Progenitor cell of endocrine pancreas (in vitro differentiated cells): ENCODE results near the gene PLS3. TPM values are rescaled to one million over a fixed set of nuclear protein-coding genes. Genes with fewer than 3 reads are reported as not detected.

Experiments used
- DNase-seq: peaks from one replicate; pipeline ENCODE4 v3.0.0; 2021; ENCODE audit warnings: low spot score; ENCODE audit not compliant: unreplicated experiment
- H3K27ac Mint-ChIP-seq: 2 replicates; pipeline ENCODE4 v1.8.0; 2021; ENCODE audit warnings: mild to moderate bottlenecking, moderate library complexity, mixed read lengths
- H3K27me3 Mint-ChIP-seq: 2 replicates; pipeline ENCODE4 v1.8.0; 2021; ENCODE audit warnings: mixed read lengths
- H3K36me3 Mint-ChIP-seq: 2 replicates; pipeline ENCODE4 v1.8.0; 2022; ENCODE audit warnings: mixed read lengths; ENCODE audit not compliant: insufficient read depth
- H3K4me1 Mint-ChIP-seq: 2 replicates; pipeline ENCODE4 v1.8.0; 2021; ENCODE audit warnings: low read depth, mixed read lengths
- H3K4me3 Mint-ChIP-seq: 2 replicates; pipeline ENCODE4 v1.8.0; 2021; ENCODE audit warnings: low read depth, mild to moderate bottlenecking, moderate library complexity, mixed read lengths
- H3K9me3 Mint-ChIP-seq: 2 replicates; pipeline ENCODE4 v1.8.0; 2021; ENCODE audit warnings: low read depth, mixed read lengths
- long read RNA-seq: library from polyadenylated mRNA; unstranded; transcript quantifications from one replicate; pipeline ENCODE4 v2.0.0, GENCODE V29; 2020
- total RNA-seq: library from RNA; stranded (reverse); gene quantifications from 2 replicates; pipeline ENCODE4 v1.2.1, GENCODE V29; 2021
- TF ChIP-seq, protein P1 (sequence below): fragments of 200-600 bp; sonication (generic); IDR thresholded peaks from one replicate; pipeline ENCODE4 v1.5.0; 2021; ENCODE audit warnings: antibody characterized with exemption, mild to moderate bottlenecking; ENCODE audit not compliant: unreplicated experiment

Gene PLS3, protein sequence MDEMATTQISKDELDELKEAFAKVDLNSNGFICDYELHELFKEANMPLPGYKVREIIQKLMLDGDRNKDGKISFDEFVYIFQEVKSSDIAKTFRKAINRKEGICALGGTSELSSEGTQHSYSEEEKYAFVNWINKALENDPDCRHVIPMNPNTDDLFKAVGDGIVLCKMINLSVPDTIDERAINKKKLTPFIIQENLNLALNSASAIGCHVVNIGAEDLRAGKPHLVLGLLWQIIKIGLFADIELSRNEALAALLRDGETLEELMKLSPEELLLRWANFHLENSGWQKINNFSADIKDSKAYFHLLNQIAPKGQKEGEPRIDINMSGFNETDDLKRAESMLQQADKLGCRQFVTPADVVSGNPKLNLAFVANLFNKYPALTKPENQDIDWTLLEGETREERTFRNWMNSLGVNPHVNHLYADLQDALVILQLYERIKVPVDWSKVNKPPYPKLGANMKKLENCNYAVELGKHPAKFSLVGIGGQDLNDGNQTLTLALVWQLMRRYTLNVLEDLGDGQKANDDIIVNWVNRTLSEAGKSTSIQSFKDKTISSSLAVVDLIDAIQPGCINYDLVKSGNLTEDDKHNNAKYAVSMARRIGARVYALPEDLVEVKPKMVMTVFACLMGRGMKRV
- 98.7 and 106 TPM in 2 replicates for total RNA-seq
- long read RNA-seq, transcript PLS3-202 (16 exons, 3,280 nt): major isoform, 1,206 of 1,305 reads
- long read RNA-seq, partial matches to known transcripts: 48 of 1,305 reads
- long read RNA-seq, other reads (novel, unspliced or antisense): 48 of 1,305 reads

DNA sequence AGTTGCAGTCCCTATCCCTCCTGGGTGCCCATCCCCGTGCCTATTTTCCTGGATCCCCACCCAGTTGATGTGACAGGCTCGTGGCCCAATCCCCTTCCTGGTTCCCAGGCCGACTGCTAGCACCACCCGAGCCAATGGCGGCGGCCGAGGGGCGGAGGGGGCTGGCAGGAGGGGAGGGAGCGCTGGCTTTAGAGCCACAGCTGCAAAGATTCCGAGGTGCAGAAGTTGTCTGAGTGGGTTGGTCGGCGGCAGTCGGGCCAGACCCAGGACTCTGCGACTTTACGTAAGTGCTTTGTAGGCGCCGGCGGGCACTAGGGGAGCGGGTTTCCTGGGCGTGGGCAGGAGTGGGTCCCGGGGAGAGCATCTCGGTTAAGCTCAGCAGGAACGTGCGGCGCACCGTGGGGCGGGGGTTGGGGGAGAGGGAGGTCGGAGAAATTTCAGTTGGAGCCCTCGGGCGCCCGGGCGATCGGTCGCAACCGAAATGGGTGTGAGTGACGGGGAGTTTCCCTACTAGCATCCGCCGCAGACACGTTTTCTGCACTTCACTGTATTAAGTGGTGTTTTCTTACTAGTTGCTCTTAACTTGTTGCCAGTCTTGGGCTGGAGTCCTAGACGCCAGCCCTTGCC, at the start of gene PLS3:
TSS of gene PLS3 (plus strand) at position 197 of the 627 bp plus-strand sequence. CDS start 49,077 bp downstream, outside the sequence.
- Mint-ChIP-seq H3K4me1 (peaks cover 29% of the 10 kb centered on the region), H3K9me3 (no peaks in the 10 kb centered on the region), H3K4me3 (peak within 1 kb of the TSS; percentile 97), H3K36me3 (peaks cover 2% of the 10 kb centered on the region), H3K27me3 (no peaks in the 10 kb centered on the region), H3K27ac (peak within 1 kb of the TSS; percentile 99)
- TF ChIP-seq, protein P1, sequence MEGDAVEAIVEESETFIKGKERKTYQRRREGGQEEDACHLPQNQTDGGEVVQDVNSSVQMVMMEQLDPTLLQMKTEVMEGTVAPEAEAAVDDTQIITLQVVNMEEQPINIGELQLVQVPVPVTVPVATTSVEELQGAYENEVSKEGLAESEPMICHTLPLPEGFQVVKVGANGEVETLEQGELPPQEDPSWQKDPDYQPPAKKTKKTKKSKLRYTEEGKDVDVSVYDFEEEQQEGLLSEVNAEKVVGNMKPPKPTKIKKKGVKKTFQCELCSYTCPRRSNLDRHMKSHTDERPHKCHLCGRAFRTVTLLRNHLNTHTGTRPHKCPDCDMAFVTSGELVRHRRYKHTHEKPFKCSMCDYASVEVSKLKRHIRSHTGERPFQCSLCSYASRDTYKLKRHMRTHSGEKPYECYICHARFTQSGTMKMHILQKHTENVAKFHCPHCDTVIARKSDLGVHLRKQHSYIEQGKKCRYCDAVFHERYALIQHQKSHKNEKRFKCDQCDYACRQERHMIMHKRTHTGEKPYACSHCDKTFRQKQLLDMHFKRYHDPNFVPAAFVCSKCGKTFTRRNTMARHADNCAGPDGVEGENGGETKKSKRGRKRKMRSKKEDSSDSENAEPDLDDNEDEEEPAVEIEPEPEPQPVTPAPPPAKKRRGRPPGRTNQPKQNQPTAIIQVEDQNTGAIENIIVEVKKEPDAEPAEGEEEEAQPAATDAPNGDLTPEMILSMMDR: no peak
- DNase-seq: peak; percentile 70

DNA sequence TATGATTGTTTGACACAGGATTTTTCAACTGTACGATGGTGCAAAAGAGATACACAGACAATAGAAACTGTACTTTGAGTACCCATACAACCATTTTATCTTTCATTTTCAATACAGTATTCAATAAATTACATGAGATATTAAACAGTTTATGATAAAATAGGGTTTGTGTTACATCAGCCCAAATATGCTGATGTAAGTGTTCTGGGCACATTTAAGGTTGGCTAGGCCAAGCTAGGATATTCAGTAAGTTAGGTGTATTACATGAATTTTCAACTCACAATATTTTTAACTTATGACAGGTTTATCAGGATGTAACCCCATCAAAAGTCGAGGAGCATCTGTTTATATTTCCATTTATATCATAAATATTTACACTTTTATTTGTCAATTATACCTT, 42.9 kb upstream of the PLS3 start:
- no peaks in the 10 kb centered on the region for H3K27me3 Mint-ChIP-seq
- no peaks in the 10 kb centered on the region for H3K36me3 Mint-ChIP-seq
- no peak for DNase-seq
- no peak overlapping the region for H3K27ac Mint-ChIP-seq
- peaks cover 1% of the 10 kb centered on the region for H3K4me1 Mint-ChIP-seq
- no peak overlapping the region for H3K4me3 Mint-ChIP-seq
- TF ChIP-seq, protein P1: no peak
- no peaks in the 10 kb centered on the region for H3K9me3 Mint-ChIP-seq

DNA sequence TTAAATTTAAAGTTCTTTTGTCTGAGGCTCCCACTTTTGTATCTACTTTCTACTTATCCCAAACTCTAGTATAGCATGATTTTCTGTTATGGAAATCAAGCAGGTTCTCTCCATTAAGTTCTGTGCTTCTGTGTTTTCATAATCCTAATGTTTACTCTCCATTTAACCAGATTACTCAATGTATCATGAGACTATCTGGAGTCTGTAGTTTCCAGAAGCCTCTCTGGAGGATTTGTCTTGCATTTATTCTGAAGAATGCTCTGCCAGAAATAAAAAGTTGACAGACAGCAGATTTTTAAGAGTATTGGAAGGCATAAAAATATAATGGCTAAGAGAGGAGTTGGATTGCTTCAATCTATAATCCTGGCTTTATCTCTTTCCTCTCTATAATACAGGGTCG, 39.2 kb upstream of the PLS3 start:
- Mint-ChIP-seq H3K27ac (no peak overlapping the region), H3K27me3 (no peaks in the 10 kb centered on the region), H3K4me1 (no peaks in the 10 kb centered on the region), H3K4me3 (no peak overlapping the region), H3K9me3 (no peaks in the 10 kb centered on the region), H3K36me3 (no peaks in the 10 kb centered on the region)
- DNase-seq: no peak
- TF ChIP-seq, protein P1: no peak

DNA sequence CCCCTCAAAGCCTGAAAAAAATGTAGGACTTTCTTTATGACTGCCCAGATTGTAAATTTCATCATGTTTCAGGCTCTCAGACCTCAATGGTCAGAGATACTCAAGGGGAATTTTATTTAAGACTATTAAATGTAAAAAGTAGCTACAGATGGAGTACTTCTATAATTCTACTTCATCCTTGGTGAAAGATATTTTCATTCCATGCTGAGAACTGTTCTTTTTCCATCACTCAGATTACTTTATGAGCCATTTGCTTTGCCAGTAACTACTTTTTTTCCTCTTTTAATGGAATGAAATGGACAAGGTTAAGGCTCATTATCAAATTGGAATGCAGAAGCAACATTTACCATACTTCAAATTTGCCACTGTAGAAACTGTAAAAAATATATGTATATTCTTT, 38.0 kb upstream of the PLS3 start:
- no peak for DNase-seq
- TF ChIP-seq, protein P1: no peak
- no peak overlapping the region for H3K27ac Mint-ChIP-seq
- no peaks in the 10 kb centered on the region for H3K36me3 Mint-ChIP-seq
- no peaks in the 10 kb centered on the region for H3K27me3 Mint-ChIP-seq
- H3K4me1 Mint-ChIP-seq: no peaks in the 10 kb centered on the region
- no peak overlapping the region for H3K4me3 Mint-ChIP-seq
- no peaks in the 10 kb centered on the region for H3K9me3 Mint-ChIP-seq

DNA sequence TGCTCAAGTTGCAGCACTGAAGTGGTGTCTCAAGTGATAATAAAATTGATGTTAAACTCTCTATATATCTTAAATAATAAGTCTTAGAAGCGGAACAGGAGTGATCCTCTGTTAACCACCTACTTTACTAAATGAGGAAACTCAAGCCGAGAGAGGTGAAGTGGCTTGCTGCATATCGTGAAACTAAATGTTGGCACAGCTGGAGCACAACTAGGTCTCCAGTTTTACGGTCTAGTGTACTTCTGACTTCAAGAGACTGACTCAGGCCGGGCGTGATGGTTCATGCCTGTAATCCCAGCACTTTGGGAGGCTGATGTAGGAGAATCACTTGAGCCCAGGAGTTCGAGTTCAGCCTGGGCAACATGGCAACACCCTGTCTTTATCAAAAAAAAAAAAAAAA, 35.5 kb upstream of the PLS3 start:
- Mint-ChIP-seq H3K27ac (no peak overlapping the region), H3K36me3 (no peaks in the 10 kb centered on the region), H3K4me1 (no peaks in the 10 kb centered on the region), H3K4me3 (no peak overlapping the region), H3K27me3 (no peaks in the 10 kb centered on the region), H3K9me3 (no peaks in the 10 kb centered on the region)
- TF ChIP-seq, protein P1: no peak
- DNase-seq: no peak
